CD4-positive, alpha-beta T cell treated with Interleukin-21 for 1 hour (primary cell): Measurements from ENCODE around the gene USP31.
"Not testable (repeated sequence)": the region's sequence is repeated elsewhere in the genome, so short reads cannot be mapped to it uniquely, and the experiment has no call there.

Source experiments
- DNase-seq: peaks from one replicate; pipeline ENCODE4 v3.0.0-alpha.2; 2020

The USP31 gene

GRCh38 chr16:23129686-23130085 is 19.6 kb downstream of the USP31 start:
- no peak for DNase-seq

- DNase-seq: no peak
Measured at GRCh38 chr16:23128056-23128455, 21.2 kb downstream of the USP31 start.

GRCh38 chr16:23125277-23125676 is 24.0 kb downstream of the USP31 start:
- DNase-seq: no peak

- DNase-seq: no peak
Measured at GRCh38 chr16:23124315-23124714, 24.9 kb downstream of the USP31 start.

GRCh38 chr16:23122144-23122543 is 27.1 kb downstream of the USP31 start:
- DNase-seq: no peak

GRCh38 chr16:23121024-23121423 is 28.2 kb downstream of the USP31 start:
- DNase-seq: no peak

DNA sequence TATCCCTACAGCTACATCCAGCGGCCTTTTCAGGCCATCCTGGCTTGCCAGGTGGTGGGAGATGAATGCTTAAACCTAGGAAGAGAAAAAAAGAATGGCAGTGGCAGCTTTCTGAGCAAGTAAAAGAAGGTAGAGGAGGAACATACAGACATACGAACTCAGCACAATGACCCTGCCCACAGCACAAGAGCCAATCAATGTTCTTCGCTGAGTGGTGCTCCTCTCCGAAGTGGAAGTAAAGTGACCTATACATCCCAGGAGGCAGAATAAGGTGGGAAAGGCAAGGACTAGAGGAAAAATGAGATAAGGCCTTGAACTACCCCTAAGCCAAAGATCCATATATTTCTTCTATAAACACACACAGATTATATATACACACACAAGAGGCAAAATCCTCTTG is 28.7 kb downstream of the USP31 start:
- no peak for DNase-seq

DNA sequence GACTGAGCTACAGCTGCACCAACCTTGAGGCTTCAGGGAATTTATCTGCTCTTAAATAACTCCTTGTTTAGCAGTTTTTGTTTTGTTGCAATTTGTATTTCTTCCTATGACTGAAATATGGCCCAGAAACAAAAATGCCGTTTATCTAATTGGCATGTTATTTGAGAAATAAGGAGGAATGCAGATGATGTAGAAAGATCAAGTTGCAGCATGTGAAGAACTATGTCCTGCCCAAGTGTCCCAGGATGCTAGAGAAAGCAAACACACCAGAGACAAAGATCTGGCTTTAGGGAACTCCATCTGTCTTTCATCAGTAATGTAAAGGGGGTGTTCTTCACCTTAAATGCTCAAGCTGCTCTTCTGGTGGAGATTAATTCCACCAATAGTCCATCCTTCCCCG is 29.7 kb downstream of the USP31 start:
- DNase-seq: no peak

DNA sequence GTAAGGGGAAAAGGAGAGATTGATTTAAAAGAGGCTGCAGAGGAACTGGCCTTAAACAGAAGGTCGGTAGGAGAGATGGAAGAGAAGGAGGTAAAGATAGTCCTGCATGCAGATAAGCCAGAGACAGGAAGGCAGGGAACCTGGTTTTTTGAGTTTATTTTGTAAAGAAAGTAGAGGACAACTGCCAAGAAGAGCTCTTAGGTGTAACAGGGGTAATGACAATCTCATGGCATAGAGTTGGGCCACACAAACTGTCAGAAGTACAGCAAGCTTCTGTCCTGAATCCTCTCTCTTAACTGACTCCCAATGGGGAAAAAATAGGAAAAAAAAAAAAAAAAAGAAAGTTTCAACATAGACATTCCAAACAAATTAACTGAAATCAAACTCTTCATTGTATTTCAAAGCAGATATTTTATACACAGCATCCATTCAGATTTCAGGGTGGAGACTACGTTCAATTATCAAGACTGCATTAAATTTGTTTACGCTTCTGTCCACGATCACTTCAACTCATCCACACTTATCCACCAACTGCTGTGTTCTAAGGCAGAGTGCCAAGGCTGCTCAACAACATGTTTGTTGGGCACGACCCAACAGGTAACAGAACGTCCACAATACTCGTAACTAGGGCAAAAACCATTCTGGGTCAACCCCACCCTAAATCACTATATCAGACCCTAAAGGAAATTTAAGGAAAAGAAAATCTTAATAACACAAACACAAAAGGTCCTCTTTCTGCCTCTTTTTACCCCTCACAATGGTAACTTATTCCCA is 34.9 kb downstream of the USP31 start:
- DNase-seq: no peak

DNA sequence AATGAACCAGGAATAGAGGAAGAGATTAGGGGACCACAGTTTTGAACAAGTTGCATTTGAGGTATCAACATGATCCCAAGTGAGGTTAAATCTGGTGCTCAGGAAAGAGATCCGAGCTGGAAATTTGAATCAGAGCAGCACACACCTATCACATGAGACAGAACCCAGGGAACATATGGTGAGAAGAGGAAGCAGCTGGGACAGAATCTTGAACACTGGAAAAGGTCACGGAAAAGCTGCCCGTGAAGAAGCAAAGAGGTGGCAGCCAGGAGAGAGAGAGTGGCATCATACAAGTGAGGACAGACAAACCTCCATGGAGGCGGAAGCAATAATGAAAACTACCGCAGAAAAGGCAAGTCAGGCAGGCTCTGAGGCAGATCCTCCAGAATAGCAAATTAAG is 36.1 kb downstream of the USP31 start:
- DNase-seq: no peak

DNA sequence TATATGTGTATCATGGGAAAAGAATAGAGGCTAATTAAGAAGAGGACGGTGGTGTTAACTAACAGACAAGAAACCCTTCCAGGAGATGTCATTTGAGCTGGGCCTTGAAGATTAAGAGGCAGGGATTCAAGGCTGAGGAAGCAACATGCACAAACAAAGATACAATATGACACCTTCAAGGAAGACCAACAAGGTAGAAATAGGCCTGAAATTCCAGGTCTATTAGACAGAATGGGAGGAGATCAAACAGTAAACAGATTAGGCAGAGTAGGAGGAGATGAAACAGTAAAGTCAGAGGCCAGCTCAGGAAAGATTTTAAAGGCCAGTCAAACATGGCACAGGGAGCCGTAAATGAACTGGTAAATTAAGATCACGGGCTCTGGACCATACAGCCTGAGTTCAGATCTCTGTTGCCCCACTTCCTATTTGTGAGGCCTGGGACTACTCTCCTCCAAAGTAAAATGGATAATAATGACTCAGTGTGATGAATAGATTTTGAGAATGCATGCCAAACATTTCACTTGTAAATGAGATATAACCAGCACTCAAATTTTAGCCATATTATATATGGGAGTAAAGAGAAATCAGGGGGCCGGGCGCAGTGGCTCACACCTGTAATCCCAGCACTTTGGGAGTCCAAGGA is 38.9 kb downstream of the USP31 start:
- no peak for DNase-seq

DNA sequence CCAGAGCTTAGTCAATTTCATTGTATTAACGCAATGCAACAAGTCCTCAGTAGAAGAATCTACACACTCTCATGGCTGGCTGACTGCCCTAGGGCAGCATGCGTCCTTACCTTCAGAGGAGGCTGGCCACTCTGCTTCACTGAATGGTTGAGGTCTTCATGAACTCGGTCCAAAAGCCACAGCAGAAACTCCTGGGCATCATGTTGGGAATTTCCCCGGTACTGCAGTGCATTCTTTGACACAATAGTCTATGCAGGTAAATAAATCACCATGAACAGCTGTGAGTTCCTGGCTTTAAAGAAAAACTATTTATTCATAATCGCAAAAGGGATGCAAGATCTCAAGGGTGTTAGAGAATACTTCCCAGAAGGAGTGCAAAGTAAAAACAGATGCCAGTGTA is 41.3 kb downstream of the USP31 start:
- no peak for DNase-seq

DNA sequence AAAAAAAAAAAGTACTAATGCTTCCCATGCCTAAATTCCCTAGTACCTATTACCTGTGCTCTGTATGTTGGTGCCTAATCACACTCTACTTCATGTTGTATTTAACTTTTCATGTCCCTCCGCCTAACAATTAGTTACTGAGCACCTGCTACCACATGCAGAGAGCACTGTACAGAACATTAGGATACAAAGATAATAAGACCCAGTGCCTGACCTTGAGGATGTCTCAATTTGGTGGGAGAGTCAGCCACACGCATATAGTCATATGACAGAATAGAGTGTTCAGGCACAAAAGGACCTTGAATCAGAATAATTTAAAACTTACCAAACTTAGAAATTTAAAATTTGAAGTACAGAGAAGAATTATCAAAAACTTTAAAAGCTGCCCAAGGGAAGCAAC is 42.1 kb downstream of the USP31 start:
- DNase-seq: no peak

- DNase-seq: no peak
Measured at GRCh38 chr16:23105309-23105708, 43.9 kb downstream of the USP31 start.

DNA sequence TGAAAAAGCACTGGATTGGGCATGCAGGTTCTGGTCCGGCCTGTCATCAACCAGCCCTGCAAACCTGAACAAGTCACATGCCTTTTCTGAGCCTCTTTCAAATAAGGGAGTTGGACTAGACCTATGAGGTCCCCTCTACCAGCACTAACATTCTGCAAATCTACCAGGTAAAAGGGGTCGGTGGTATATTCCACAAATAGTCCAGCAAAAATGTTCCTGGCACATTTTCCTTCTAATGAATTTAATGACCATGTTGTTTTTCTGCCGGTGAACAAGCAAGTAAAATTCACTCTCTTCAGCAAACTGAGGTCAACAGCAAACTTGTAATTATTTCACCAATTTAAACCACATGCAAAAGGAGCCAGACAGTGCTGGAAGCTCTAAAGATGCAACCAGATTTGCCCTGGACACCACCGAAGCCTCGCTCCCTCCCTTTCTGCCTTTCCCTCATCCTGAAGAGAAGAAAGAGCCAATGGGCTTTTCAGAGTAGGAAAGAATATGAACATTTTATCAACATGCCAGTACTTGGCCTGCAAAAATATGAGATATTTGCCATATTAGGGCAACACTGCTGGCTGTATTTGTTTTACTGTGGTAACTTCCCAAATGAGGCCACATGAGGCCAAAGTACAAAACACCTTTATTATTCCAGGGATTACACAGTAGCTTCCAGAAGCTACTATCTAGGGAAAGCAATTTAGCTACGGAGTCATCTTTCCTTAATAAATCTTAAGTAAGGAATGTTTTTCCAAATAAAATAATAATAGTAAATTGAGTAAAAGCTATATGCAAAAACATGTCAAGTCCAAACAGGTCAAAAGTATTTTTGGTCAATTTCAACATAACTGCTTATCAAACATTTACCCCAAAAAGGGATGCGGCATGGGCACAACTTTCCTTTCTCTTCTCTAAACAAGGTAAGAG is 45.0 kb downstream of the USP31 start:
- no peak for DNase-seq

DNA sequence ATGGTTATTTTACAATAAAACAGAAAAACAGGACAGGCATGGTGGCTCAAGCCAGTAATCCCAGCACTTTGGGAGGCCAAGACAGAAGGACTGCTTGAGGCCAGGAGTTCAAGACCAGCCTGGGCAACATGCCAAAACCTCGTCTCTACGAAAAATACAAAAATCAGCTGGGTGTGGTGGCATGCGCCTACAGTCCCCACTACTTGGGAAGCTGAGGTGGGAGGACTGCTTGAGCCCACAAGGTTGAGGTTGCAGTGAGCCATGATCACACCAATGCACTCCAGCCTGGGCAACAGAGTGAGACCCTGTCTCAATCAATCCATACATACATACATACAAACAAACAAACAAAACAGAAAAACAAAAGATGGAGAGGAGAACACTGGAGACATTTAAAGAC is 45.6 kb downstream of the USP31 start:
- DNase-seq: no peak

GRCh38 chr16:23101012-23101550 is 48.2 kb downstream of the USP31 start:
- no peak for DNase-seq

DNA sequence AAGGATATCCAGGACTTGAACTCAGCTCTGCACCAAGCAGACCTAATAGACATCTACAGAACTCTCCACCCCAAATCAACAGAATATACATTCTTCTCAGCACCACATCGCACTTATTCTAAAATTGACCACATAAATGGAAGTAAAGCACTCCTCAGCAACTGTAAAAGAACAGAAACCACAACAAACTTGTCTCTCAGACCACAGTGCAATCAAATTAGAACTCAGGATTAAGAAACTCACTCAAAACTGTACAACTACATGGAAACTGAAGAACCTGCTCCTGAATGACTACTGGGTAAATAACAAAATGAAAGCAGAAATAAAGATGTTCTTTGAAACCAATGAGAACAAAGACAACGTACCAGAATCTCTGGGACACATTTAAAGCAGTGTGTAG is 52.8 kb downstream of the USP31 start:
- not testable (repeated sequence) for DNase-seq

DNA sequence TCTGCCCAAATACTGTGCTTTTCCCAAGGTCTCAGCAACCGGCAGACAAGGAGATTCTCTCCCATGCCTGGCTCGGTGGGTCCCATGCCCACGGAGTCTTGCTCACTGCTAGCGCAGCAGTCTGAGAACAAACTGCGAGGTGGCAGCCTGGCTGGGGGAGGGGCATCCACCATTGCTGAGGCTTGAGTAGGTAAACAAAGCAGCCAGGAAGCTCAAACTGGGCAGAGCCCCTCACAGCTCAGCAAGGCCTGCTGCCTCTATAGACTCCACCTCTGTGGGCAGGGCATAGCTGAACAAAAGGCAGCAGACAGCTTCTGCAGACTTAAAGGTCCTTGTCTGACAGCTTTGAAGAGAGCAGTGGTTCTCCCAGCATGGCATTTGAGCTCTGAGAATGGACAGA is 55.1 kb downstream of the USP31 start:
- not testable (repeated sequence) for DNase-seq

GRCh38 chr16:23092801-23093117 is 56.5 kb downstream of the USP31 start:
- DNase-seq: no peak

DNA sequence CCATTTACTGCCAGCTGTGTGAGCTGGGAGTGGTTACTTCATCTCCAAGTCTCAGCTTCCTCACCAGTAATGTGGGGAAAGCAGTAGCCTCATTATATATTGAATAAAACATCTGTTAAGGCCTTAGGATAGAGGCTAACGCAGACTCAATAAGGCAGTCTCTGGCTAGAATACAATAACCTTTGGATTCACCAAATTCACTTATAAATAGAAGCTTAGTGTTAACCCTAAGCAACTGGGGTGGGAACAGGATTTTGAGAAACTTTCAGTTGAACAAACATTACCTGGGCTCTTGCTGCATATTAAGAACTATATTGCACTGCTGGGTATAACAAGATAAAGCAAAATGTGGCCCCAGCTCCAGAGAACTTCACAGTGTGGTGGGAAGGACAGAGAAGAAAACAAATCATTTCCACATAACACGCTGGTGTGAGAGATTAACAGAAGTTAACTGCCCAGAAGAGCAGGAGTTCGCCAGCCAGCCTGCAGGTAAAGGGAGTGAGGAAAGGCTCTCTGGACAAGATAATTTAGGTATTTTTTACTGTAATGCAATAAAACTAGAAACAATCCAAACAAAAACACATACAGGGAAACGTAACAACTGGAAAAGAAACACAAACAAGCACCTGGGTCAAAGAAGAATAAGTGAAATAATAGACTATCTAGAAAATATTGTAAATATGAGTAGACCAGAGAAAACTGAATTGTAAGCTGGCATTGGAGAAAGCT is 57.0 kb downstream of the USP31 start:
- DNase-seq: no peak

DNA sequence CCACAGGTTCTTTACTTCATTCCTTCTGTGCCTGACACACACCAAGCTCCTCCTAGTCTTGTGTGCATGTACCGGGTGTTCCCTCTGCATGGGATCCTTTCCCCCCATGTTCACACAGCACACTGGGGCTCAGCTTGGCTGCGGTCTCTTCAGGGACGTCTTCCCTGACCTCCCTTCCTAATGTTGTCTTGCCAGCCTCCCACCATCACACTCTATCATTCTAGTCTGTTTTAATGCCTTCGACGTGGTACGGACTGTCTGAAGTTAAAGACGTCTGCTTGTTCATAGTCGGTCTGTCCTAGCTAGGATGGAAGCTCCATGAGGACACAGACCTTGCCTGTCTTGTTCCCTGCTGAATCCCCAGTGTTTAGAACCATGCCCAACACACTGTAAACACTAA is 60.1 kb downstream of the USP31 start:
- DNase-seq: no peak

GRCh38 chr16:23088018-23088417 is 61.2 kb downstream of the USP31 start:
- DNase-seq: no peak
